Colonic mucosa (tissue), 4 donors: ENCODE data around the gene PCLO. TPM values are rescaled to one million over a fixed set of nuclear protein-coding genes. Genes with fewer than 3 reads are reported as not detected.
A peak's percentile ranks its signal among the peaks of the same experiment; 100 is the strongest.

Experiments
- DNase-seq: peaks from one replicate; pipeline ENCODE4 v3.0.0-alpha.2; 2020
- H3K27ac ChIP-seq: fragments of 200-600 bp; one replicate; pipeline ENCODE4 v1.8.0; 2021
- H3K27me3 ChIP-seq: fragments of 200-600 bp; one replicate; pipeline ENCODE4 v1.8.0; 2021
- H3K36me3 ChIP-seq: fragments of 200-600 bp; one replicate; pipeline ENCODE4 v1.8.0; 2021
- H3K4me1 ChIP-seq: fragments of 200-600 bp; one replicate; pipeline ENCODE4 v1.8.0; 2021; ENCODE audit warnings: mild to moderate bottlenecking
- H3K4me3 ChIP-seq: fragments of 200-600 bp; one replicate; pipeline ENCODE4 v1.8.0; 2021
- H3K9ac ChIP-seq, 2 donors: one replicate each; pipeline ENCODE4 v1.7.0; 2013; ENCODE audit warnings: control low read depth in 2 of 2, low read depth in 2 of 2, low read length in 2 of 2
- H3K9me3 ChIP-seq: fragments of 200-600 bp; one replicate; pipeline ENCODE4 v1.8.0; 2021
- intact Hi-C: fragments of 100-400 bp; cut with DNase I; formaldehyde crosslinking; loops from one replicate; pipeline ENCODE4 v1.14.1; 2022
- total RNA-seq, 2 donors: library from RNA; stranded (reverse); fragmentation: NEBNext Ultra II Directional in 1 of 2; extraction: Animal tissue kit (Norgen Biotek cat#: 25700) in 1 of 2; gene quantifications; one replicate each; pipeline ENCODE4 v1.2.1, GENCODE V29; 2021
- TF ChIP-seq, protein P1 (sequence below): fragments of 200-600 bp; IDR thresholded peaks from one replicate; pipeline ENCODE4 v1.8.0; 2022; ENCODE audit warnings: antibody characterized with exemption, mild to moderate bottlenecking
- donor health status: healthy.
- donor health status: DM: no; HTN: no; CAD: no.
- donor health status: DM: no; HTN: no; CAD: no.

The PCLO gene, protein sequence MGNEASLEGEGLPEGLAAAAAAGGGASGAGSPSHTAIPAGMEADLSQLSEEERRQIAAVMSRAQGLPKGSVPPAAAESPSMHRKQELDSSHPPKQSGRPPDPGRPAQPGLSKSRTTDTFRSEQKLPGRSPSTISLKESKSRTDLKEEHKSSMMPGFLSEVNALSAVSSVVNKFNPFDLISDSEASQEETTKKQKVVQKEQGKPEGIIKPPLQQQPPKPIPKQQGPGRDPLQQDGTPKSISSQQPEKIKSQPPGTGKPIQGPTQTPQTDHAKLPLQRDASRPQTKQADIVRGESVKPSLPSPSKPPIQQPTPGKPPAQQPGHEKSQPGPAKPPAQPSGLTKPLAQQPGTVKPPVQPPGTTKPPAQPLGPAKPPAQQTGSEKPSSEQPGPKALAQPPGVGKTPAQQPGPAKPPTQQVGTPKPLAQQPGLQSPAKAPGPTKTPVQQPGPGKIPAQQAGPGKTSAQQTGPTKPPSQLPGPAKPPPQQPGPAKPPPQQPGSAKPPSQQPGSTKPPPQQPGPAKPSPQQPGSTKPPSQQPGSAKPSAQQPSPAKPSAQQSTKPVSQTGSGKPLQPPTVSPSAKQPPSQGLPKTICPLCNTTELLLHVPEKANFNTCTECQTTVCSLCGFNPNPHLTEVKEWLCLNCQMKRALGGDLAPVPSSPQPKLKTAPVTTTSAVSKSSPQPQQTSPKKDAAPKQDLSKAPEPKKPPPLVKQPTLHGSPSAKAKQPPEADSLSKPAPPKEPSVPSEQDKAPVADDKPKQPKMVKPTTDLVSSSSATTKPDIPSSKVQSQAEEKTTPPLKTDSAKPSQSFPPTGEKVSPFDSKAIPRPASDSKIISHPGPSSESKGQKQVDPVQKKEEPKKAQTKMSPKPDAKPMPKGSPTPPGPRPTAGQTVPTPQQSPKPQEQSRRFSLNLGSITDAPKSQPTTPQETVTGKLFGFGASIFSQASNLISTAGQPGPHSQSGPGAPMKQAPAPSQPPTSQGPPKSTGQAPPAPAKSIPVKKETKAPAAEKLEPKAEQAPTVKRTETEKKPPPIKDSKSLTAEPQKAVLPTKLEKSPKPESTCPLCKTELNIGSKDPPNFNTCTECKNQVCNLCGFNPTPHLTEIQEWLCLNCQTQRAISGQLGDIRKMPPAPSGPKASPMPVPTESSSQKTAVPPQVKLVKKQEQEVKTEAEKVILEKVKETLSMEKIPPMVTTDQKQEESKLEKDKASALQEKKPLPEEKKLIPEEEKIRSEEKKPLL (N-terminal part only)
- 1 to 10 TPM; 6.9 to 8.8 TPM for total RNA-seq

DNA sequence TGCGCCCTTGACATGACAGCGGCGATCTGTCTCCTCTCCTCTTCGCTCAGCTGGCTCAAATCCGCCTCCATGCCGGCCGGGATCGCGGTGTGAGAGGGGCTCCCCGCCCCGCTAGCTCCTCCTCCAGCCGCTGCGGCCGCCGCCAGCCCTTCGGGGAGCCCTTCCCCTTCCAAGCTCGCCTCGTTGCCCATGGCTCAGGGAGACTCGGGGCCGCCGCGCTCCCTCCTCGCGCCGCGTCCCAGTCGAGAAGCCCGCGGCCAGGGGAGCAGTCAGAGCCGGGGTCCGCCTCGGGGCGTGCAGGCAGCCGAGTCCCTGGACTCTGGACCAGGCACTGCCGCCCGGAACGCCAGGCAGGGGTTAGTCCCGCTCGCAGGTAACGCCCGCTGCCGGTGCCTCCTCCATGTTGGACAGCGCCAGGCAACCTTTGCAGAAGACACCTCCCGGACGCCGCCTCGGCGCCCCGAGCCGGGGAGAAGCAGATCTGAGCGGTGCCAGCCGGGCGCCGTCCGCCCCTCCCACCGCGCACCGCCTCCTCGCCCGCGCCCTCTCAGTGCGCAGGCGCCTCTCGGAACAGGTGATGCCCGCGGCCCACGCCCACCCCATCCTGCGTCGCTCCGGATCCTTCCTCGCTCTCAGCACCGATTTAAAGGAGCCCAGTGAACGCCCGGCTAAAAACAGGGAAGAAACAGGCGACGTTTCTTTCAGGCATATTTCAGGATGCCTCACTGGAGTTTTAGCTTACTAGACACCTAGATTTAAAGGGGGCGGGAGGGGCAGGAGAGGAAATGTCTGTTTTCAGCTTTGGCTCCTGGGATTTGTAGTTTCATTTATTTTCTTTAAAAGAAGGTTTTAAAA, at the start of gene PCLO:
TSS of gene PCLO (minus strand) at position 483 of the 855 bp plus-strand sequence. CDS start at position 191, 292 bp downstream.
- intact Hi-C loops, result no loop called here

GRCh38 chr7:83211685-83212084, 49.0 kb upstream of the PCLO start:
- intact Hi-C loops, result no loop called here
- no peak for DNase-seq

More for the DNA sequence above, at the start of gene PCLO:
- DNase-seq, result peak; percentile 87
- TF ChIP-seq, protein P1, sequence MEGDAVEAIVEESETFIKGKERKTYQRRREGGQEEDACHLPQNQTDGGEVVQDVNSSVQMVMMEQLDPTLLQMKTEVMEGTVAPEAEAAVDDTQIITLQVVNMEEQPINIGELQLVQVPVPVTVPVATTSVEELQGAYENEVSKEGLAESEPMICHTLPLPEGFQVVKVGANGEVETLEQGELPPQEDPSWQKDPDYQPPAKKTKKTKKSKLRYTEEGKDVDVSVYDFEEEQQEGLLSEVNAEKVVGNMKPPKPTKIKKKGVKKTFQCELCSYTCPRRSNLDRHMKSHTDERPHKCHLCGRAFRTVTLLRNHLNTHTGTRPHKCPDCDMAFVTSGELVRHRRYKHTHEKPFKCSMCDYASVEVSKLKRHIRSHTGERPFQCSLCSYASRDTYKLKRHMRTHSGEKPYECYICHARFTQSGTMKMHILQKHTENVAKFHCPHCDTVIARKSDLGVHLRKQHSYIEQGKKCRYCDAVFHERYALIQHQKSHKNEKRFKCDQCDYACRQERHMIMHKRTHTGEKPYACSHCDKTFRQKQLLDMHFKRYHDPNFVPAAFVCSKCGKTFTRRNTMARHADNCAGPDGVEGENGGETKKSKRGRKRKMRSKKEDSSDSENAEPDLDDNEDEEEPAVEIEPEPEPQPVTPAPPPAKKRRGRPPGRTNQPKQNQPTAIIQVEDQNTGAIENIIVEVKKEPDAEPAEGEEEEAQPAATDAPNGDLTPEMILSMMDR, result no peak
- Histone ChIP-seq H3K27me3 (no peaks in the 10 kb centered on the region), H3K27ac (peak within 1 kb of the TSS; percentile 85), H3K4me1 (no peaks in the 10 kb centered on the region), H3K9me3 (no peaks in the 10 kb centered on the region), H3K36me3 (no peaks in the 10 kb centered on the region), H3K4me3 (peak within 1 kb of the TSS; percentile 67), H3K9ac (peak within 1 kb of the TSS; percentile 54 to 68)

GRCh38 chr7:83210479-83210878, 47.8 kb upstream of the PCLO start:
- DNase-seq, result no peak
- H3K9me3 ChIP-seq, result no peaks in the 10 kb centered on the region
- no peak overlapping the region for H3K4me3 ChIP-seq
- no peaks in the 10 kb centered on the region for H3K36me3 ChIP-seq
- no peak overlapping the region for H3K27ac ChIP-seq
- no peaks in the 10 kb centered on the region for H3K4me1 ChIP-seq
- no peaks in the 10 kb centered on the region for H3K27me3 ChIP-seq
- TF ChIP-seq, protein P1, result no peak
- intact Hi-C loops, result no loop called here
- no peak overlapping the region for H3K9ac ChIP-seq

More at GRCh38 chr7:83211685-83212084, 49.0 kb upstream of the PCLO start:
- H3K9ac ChIP-seq, result no peak overlapping the region
- no peak overlapping the region for H3K4me3 ChIP-seq
- H3K27ac ChIP-seq, result no peak overlapping the region
- TF ChIP-seq, protein P1, result no peak
- no peaks in the 10 kb centered on the region for H3K4me1 ChIP-seq
- H3K27me3 ChIP-seq, result no peaks in the 10 kb centered on the region
- H3K9me3 ChIP-seq, result no peaks in the 10 kb centered on the region
- H3K36me3 ChIP-seq, result no peaks in the 10 kb centered on the region

- no peak overlapping the region for H3K27ac ChIP-seq
Measured at GRCh38 chr7:83204715-83205114, 42.0 kb upstream of the PCLO start.

More at GRCh38 chr7:83204715-83205114, 42.0 kb upstream of the PCLO start:
- H3K36me3 ChIP-seq, result no peaks in the 10 kb centered on the region
- H3K9ac ChIP-seq, result no peak overlapping the region
- intact Hi-C loops, result no loop called here
- TF ChIP-seq, protein P1, result no peak
- H3K4me1 ChIP-seq, result no peaks in the 10 kb centered on the region
- H3K27me3 ChIP-seq, result no peaks in the 10 kb centered on the region
- H3K4me3 ChIP-seq, result no peak overlapping the region
- no peaks in the 10 kb centered on the region for H3K9me3 ChIP-seq
- no peak for DNase-seq
